ENCODE measurements around the gene PTPRM.

DNA sequence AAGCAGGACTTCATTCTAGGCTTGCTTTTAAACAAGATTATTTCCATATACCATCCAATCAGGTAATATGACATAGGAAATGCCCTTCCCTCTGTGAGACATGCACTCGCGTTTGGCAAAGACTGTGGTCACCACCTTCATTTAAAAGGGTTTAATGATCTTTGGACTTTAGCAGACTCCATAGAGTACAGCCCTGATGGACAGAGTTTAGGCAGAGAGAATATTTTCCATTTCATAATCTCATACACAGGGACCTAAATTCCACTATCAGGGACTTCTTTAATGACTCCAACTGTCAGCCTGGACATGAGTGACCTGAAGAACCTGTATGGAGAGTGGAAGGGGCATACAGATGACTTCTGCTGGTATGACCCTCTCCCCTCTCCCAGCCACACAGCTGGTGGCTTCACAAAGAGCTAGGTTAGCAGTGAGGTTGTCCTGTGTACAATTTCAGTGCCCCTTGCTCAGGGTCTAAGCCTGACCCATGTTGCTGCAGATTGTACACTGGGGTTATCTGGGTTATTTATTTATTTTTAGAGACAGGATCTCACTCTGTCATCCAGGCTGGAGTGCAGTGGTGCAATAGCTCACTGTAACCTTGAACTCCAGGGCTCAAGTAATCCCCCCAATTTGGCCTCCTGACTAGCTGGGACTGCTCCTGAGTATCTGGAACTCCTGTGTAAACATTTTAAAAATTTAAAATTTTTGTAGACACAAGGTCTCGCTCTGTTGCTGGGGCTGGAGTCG is 59.2 kb downstream of the PTPRM start:
- TF ChIP-seq, protein P1, sequence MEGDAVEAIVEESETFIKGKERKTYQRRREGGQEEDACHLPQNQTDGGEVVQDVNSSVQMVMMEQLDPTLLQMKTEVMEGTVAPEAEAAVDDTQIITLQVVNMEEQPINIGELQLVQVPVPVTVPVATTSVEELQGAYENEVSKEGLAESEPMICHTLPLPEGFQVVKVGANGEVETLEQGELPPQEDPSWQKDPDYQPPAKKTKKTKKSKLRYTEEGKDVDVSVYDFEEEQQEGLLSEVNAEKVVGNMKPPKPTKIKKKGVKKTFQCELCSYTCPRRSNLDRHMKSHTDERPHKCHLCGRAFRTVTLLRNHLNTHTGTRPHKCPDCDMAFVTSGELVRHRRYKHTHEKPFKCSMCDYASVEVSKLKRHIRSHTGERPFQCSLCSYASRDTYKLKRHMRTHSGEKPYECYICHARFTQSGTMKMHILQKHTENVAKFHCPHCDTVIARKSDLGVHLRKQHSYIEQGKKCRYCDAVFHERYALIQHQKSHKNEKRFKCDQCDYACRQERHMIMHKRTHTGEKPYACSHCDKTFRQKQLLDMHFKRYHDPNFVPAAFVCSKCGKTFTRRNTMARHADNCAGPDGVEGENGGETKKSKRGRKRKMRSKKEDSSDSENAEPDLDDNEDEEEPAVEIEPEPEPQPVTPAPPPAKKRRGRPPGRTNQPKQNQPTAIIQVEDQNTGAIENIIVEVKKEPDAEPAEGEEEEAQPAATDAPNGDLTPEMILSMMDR (conservative IDR thresholded peaks at IDR 0.05; ENCODE audit: low read depth, low read length) = no peak
- no peak for TF ChIP-seq EZH2 (IDR thresholded peaks at IDR 0.05; ENCODE audit: borderline replicate concordance, low read depth, low read length, poor library complexity, severe bottlenecking)
